Left cardiac atrium (tissue), 4 donors: ENCODE results near the gene PUM2. TPM values are rescaled to one million over a fixed set of nuclear protein-coding genes. Genes with fewer than 3 reads are reported as not detected.
A peak's percentile ranks its signal among the peaks of the same experiment; 100 is the strongest.
"Not testable (repeated sequence)": the region's sequence is repeated elsewhere in the genome, so short reads cannot be mapped to it uniquely, and the experiment has no call there.

Experiments
- ATAC-seq, 2 donors: fragments of 200-7000 bp; cut with Tn5 transposase; one replicate each; pipeline ENCODE4 v1.9.1; 2020; ENCODE audit warnings: mild to moderate bottlenecking in 2 of 2, moderate library complexity in 2 of 2
- DNase-seq: peaks from one replicate; pipeline ENCODE4 v3.0.0-alpha.2; 2020
- intact Hi-C, 2 donors: fragments of 100-400 bp; cut with DNase I; formaldehyde crosslinking; loops; one replicate each; pipeline versions ENCODE4 v1.14.1 to v1.15.1; 2022 to 2023
- long read RNA-seq: library from polyadenylated mRNA; unstranded; transcript quantifications from one replicate; pipeline ENCODE4 v2.0.0, GENCODE V29; 2021
- total RNA-seq, 2 donors: library from RNA; stranded (reverse); fragmentation: NEBNext Ultra II Directional; extraction: Animal tissue kit (Norgen Biotek cat#: 25700); gene quantifications; one replicate each; pipeline ENCODE4 v1.2.1, GENCODE V29; 2021
- donor health status: DM: no; HTN: yes; CAD: no.
- donor health status: DM: no; HTN: yes; CAD: no; lungs with severe emphysema.
- donor health status: DM: yes; HTN: yes; CAD: no.
- donor health status: Dilated cardiomyopathy.

The PUM2 gene
- total RNA-seq = 10 to 100 TPM; 70.3 to 73.0 TPM
- long read RNA-seq, partial matches to known transcripts = 26 of 28 reads
- long read RNA-seq, other reads (novel, unspliced or antisense) = 2 of 28 reads

- intact Hi-C loops = no loop called here
- DNase-seq (peak; percentile 94), ATAC-seq (peak; percentile 98)
These were observed at the start of gene PUM2 for GRCh38 chr2:20350753-20351554. Gene PUM2 (minus strand): TSS chr2:20350844. CDS start chr2:20327360, 23,484 bp downstream.

GRCh38 chr2:20400306-20400705, 49.7 kb upstream of the PUM2 start:
- DNase-seq = no peak
- no peak for ATAC-seq
- intact Hi-C loops = no loop called here

GRCh38 chr2:20398956-20399567, 48.4 kb upstream of the PUM2 start:
- DNase-seq (no peak), ATAC-seq (no peak)
- intact Hi-C loops = no loop called here

- intact Hi-C loops = no loop called here
- ATAC-seq (no peak), DNase-seq (no peak)
These were observed 47.3 kb upstream of the PUM2 start for GRCh38 chr2:20397811-20398447.

- ATAC-seq (no peak), DNase-seq (no peak)
- intact Hi-C loops = no loop called here
These were observed 45.8 kb upstream of the PUM2 start for GRCh38 chr2:20396356-20397000.

GRCh38 chr2:20393986-20394385, 43.3 kb upstream of the PUM2 start:
- intact Hi-C loops = no loop called here
- DNase-seq (no peak), ATAC-seq (no peak)

GRCh38 chr2:20391951-20392699, 41.5 kb upstream of the PUM2 start:
- peak in 1 of 2 donors; percentile 32 for ATAC-seq
- intact Hi-C loops = no loop called here
- no peak for DNase-seq

- intact Hi-C loops = no loop called here
- DNase-seq = no peak
- ATAC-seq = no peak
These were observed 40.0 kb upstream of the PUM2 start for GRCh38 chr2:20390524-20391123.

- intact Hi-C loops = no loop called here
- ATAC-seq = no peak
- no peak for DNase-seq
These were observed 34.3 kb upstream of the PUM2 start for GRCh38 chr2:20384953-20385352.

- DNase-seq (no peak), ATAC-seq (no peak)
- intact Hi-C loops = no loop called here
These were observed 32.5 kb upstream of the PUM2 start for GRCh38 chr2:20382965-20383810.

- ATAC-seq (peak; percentile 15 to 49), DNase-seq (no peak)
- intact Hi-C loops = no loop called here
These were observed 30.8 kb upstream of the PUM2 start for GRCh38 chr2:20381457-20381856.

GRCh38 chr2:20378891-20379519, 28.4 kb upstream of the PUM2 start:
- DNase-seq (peak; percentile 90), ATAC-seq (peak; percentile 98 to 99)
- intact Hi-C loops = no loop called here

GRCh38 chr2:20378341-20378740, 27.7 kb upstream of the PUM2 start:
- no peak for ATAC-seq

GRCh38 chr2:20377741-20378140, 27.1 kb upstream of the PUM2 start:
- ATAC-seq (no peak), DNase-seq (no peak)
- intact Hi-C loops = no loop called here

More at GRCh38 chr2:20378341-20378740, 27.7 kb upstream of the PUM2 start:
- no peak for DNase-seq
- intact Hi-C loops = no loop called here

GRCh38 chr2:20374982-20375381, 24.3 kb upstream of the PUM2 start:
- intact Hi-C loops, ATAC-seq: not testable (repeated sequence)

GRCh38 chr2:20372896-20373640, 22.4 kb upstream of the PUM2 start:
- intact Hi-C loops = no loop called here
- ATAC-seq = no peak
- DNase-seq = no peak

More at GRCh38 chr2:20374982-20375381, 24.3 kb upstream of the PUM2 start:
- DNase-seq = not testable (repeated sequence)
